Measurements from ENCODE around the gene PHF14.

DNA sequence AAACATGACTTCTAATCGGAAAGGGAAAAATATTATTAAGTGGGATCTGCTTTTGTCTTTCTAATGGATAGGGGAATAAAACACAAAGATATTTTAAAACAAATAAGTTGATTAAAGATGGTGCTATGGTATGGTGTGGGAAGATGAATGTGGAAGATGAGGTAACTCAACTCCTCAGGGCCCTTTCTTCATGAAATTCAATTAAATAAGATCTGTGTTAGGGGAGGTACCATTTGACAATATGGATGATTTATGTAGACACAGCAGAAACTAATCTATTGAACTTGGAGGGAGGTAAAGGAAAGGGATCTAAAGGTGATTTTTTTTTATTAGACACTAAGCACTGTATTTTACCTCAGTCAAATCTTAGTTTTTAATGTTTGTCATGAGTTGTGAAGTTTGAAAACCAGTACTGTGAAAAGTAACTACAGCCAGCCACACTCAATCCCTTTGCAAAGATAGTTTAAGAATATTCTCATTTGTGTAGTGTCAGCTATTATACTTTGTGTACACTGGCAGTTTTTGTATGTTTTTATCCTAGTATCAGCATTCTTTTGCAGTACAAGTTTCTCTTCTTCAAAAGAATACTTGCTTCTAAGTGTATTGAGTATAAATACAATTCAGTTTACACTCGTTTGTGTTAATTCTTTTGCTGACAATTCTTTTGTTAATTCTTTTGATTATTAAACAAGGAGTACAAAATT lies 151.3 kb downstream of the PHF14 start:
- TF ChIP-seq, protein P1, sequence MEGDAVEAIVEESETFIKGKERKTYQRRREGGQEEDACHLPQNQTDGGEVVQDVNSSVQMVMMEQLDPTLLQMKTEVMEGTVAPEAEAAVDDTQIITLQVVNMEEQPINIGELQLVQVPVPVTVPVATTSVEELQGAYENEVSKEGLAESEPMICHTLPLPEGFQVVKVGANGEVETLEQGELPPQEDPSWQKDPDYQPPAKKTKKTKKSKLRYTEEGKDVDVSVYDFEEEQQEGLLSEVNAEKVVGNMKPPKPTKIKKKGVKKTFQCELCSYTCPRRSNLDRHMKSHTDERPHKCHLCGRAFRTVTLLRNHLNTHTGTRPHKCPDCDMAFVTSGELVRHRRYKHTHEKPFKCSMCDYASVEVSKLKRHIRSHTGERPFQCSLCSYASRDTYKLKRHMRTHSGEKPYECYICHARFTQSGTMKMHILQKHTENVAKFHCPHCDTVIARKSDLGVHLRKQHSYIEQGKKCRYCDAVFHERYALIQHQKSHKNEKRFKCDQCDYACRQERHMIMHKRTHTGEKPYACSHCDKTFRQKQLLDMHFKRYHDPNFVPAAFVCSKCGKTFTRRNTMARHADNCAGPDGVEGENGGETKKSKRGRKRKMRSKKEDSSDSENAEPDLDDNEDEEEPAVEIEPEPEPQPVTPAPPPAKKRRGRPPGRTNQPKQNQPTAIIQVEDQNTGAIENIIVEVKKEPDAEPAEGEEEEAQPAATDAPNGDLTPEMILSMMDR (IDR thresholded peaks at IDR 0.05; ENCODE audit: low read depth, low read length, missing input control) = no peak
- TF ChIP-seq SP1 (IDR thresholded peaks at IDR 0.05) (no peak), RAD21 (IDR thresholded peaks at IDR 0.05) (no peak), JUND (IDR thresholded peaks at IDR 0.05) (no peak), TAF1 (conservative IDR thresholded peaks at IDR 0.05) (no peak), GABPA (IDR thresholded peaks at IDR 0.05 in 1 of 2, conservative IDR thresholded peaks at IDR 0.05 in 1 of 2) (no peak), YY1 (IDR thresholded peaks at IDR 0.05) (no peak)
- TF ChIP-seq, protein P2, sequence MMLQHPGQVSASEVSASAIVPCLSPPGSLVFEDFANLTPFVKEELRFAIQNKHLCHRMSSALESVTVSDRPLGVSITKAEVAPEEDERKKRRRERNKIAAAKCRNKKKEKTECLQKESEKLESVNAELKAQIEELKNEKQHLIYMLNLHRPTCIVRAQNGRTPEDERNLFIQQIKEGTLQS (IDR thresholded peaks at IDR 0.05) = no peak
- TF ChIP-seq, protein P3, sequence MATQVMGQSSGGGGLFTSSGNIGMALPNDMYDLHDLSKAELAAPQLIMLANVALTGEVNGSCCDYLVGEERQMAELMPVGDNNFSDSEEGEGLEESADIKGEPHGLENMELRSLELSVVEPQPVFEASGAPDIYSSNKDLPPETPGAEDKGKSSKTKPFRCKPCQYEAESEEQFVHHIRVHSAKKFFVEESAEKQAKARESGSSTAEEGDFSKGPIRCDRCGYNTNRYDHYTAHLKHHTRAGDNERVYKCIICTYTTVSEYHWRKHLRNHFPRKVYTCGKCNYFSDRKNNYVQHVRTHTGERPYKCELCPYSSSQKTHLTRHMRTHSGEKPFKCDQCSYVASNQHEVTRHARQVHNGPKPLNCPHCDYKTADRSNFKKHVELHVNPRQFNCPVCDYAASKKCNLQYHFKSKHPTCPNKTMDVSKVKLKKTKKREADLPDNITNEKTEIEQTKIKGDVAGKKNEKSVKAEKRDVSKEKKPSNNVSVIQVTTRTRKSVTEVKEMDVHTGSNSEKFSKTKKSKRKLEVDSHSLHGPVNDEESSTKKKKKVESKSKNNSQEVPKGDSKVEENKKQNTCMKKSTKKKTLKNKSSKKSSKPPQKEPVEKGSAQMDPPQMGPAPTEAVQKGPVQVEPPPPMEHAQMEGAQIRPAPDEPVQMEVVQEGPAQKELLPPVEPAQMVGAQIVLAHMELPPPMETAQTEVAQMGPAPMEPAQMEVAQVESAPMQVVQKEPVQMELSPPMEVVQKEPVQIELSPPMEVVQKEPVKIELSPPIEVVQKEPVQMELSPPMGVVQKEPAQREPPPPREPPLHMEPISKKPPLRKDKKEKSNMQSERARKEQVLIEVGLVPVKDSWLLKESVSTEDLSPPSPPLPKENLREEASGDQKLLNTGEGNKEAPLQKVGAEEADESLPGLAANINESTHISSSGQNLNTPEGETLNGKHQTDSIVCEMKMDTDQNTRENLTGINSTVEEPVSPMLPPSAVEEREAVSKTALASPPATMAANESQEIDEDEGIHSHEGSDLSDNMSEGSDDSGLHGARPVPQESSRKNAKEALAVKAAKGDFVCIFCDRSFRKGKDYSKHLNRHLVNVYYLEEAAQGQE (IDR thresholded peaks at IDR 0.05) = no peak
- TF ChIP-seq, protein P4, sequence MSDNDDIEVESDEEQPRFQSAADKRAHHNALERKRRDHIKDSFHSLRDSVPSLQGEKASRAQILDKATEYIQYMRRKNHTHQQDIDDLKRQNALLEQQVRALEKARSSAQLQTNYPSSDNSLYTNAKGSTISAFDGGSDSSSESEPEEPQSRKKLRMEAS (IDR thresholded peaks at IDR 0.05) = no peak
- TF ChIP-seq, protein P5, sequence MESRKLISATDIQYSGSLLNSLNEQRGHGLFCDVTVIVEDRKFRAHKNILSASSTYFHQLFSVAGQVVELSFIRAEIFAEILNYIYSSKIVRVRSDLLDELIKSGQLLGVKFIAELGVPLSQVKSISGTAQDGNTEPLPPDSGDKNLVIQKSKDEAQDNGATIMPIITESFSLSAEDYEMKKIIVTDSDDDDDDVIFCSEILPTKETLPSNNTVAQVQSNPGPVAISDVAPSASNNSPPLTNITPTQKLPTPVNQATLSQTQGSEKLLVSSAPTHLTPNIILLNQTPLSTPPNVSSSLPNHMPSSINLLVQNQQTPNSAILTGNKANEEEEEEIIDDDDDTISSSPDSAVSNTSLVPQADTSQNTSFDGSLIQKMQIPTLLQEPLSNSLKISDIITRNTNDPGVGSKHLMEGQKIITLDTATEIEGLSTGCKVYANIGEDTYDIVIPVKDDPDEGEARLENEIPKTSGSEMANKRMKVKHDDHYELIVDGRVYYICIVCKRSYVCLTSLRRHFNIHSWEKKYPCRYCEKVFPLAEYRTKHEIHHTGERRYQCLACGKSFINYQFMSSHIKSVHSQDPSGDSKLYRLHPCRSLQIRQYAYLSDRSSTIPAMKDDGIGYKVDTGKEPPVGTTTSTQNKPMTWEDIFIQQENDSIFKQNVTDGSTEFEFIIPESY (IDR thresholded peaks at IDR 0.05) = no peak
